ENCODE data around the gene PFDN4. TPM values are rescaled to one million over a fixed set of nuclear protein-coding genes. Genes with fewer than 3 reads are reported as not detected.

The PFDN4 gene
- polyA plus RNA-seq, 1 donor from 2014 or later: 512 TPM

DNA sequence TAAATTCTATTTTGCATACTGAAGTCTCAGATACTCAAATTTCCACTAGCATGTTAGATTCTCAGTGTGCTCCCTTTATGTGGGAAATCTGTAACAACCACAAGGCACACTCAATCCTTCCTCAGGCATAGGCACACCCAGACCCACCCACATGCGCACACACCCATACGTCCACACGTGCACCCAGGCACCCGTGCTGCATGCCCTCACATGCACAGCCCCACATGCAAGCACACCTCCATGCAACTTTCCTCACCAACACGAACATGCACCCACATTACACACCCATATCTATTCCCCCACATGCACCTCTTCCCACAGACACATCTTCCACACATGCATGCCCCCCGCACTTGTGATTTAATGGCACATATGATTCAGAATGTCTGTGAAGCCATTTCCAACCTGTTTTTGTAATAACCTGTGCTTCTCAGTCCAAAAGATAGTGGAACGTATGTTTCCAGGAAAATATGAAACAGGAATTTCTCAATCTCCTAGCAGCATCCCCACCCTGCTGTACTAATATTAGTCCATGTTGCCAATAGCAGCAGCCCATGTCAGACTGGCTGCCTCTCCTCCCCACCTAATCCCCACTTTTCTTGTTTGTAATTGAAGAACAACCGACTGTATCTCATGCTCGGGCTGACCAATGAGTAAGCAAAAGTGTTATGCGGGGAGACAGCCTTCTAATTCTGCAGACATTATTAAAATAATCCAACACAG, 22.8 kb upstream of the PFDN4 start:
- Histone ChIP-seq H3K27ac (ENCODE audit: low read length) (no peak overlapping the region), H3K9me2 (ENCODE audit: insufficient read depth, low read length) (no peaks in the 10 kb centered on the region), H3K79me2 (replicated peaks; ENCODE audit: insufficient read depth, low read length) (no peaks in the 10 kb centered on the region), H3F3A (ENCODE audit: insufficient read depth, low read length, poor library complexity, severe bottlenecking) (no peaks in the 10 kb centered on the region), H3K27me3 (ENCODE audit: insufficient read depth, low read depth, low read length) (no peaks in the 10 kb centered on the region), H4K20me1 (ENCODE audit: insufficient read depth) (no peaks in the 10 kb centered on the region), H3K4me3 (ENCODE audit: low read length) (no peak overlapping the region), H3K9me3 (ENCODE audit: low read length) (no peaks in the 10 kb centered on the region), H2AFZ (ENCODE audit: low read depth, low read length) (no peak overlapping the region), H3K4me2 (ENCODE audit: low read length) (no peak overlapping the region), H3K36me3 (ENCODE audit: insufficient read depth, low read length) (no peaks in the 10 kb centered on the region), H3K9ac (ENCODE audit: low read length) (no peak overlapping the region)
- TF ChIP-seq EZH2 (IDR thresholded peaks at IDR 0.05; ENCODE audit: borderline replicate concordance, insufficient read depth, low read length, poor library complexity, severe bottlenecking) (no peak), EP300 (conservative IDR thresholded peaks at IDR 0.05; ENCODE audit: poor library complexity, severe bottlenecking) (no peak), RAD21 (conservative IDR thresholded peaks at IDR 0.05) (no peak), POLR2AphosphoS5 (IDR thresholded peaks at IDR 0.05) (no peak)
- TF ChIP-seq, protein P1, sequence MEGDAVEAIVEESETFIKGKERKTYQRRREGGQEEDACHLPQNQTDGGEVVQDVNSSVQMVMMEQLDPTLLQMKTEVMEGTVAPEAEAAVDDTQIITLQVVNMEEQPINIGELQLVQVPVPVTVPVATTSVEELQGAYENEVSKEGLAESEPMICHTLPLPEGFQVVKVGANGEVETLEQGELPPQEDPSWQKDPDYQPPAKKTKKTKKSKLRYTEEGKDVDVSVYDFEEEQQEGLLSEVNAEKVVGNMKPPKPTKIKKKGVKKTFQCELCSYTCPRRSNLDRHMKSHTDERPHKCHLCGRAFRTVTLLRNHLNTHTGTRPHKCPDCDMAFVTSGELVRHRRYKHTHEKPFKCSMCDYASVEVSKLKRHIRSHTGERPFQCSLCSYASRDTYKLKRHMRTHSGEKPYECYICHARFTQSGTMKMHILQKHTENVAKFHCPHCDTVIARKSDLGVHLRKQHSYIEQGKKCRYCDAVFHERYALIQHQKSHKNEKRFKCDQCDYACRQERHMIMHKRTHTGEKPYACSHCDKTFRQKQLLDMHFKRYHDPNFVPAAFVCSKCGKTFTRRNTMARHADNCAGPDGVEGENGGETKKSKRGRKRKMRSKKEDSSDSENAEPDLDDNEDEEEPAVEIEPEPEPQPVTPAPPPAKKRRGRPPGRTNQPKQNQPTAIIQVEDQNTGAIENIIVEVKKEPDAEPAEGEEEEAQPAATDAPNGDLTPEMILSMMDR (IDR thresholded peaks at IDR 0.05; ENCODE audit: poor library complexity, severe bottlenecking): no peak

DNA sequence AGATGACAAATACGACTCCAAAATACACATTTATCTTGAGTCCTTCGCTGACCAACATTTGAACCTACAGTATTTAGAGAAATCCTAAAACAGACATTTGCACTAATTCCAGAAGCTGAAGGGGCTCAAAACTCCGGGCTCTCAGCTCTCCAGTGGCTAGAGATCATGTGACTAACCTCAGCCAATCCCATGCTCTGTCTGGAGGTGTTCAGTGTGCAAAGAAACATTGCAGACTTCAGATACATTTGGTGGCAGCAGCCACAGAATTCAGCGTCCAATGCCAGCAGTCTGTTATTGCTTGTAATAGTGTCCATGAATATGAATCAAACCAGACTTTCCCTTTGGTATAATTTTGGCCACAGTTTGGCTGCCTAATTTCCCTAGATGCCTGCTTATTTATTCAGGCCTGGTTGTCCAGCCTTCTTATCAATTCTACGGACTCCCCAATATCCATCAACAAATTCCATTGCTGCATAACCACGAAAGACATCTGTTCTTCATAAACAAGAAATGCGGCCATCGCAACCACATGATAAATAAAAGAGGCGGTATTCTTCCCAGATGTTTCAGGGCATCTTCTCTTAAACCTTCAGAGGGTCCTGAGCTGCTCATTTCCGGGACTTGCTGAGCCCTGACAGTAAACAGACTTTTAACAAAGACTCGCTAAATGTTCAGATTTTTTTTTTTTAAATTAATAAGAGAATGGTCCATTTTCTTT, 19.6 kb upstream of the PFDN4 start:
- Histone ChIP-seq H3F3A (ENCODE audit: insufficient read depth, low read length, poor library complexity, severe bottlenecking) (no peaks in the 10 kb centered on the region), H3K27ac (ENCODE audit: low read length) (no peak overlapping the region), H3K9me3 (ENCODE audit: low read length) (no peaks in the 10 kb centered on the region), H3K27me3 (ENCODE audit: insufficient read depth, low read depth, low read length) (no peaks in the 10 kb centered on the region), H4K20me1 (ENCODE audit: insufficient read depth) (no peaks in the 10 kb centered on the region), H3K4me3 (ENCODE audit: low read length) (no peak overlapping the region), H2AFZ (ENCODE audit: low read depth, low read length) (no peak overlapping the region), H3K36me3 (ENCODE audit: insufficient read depth, low read length) (no peaks in the 10 kb centered on the region), H3K79me2 (replicated peaks; ENCODE audit: insufficient read depth, low read length) (no peaks in the 10 kb centered on the region), H3K9me2 (ENCODE audit: insufficient read depth, low read length) (no peaks in the 10 kb centered on the region), H3K4me2 (ENCODE audit: low read length) (no peak overlapping the region), H3K9ac (ENCODE audit: low read length) (no peak overlapping the region)
- TF ChIP-seq RAD21 (conservative IDR thresholded peaks at IDR 0.05) (no peak), EZH2 (IDR thresholded peaks at IDR 0.05; ENCODE audit: borderline replicate concordance, insufficient read depth, low read length, poor library complexity, severe bottlenecking) (no peak)
- TF ChIP-seq, protein P2, sequence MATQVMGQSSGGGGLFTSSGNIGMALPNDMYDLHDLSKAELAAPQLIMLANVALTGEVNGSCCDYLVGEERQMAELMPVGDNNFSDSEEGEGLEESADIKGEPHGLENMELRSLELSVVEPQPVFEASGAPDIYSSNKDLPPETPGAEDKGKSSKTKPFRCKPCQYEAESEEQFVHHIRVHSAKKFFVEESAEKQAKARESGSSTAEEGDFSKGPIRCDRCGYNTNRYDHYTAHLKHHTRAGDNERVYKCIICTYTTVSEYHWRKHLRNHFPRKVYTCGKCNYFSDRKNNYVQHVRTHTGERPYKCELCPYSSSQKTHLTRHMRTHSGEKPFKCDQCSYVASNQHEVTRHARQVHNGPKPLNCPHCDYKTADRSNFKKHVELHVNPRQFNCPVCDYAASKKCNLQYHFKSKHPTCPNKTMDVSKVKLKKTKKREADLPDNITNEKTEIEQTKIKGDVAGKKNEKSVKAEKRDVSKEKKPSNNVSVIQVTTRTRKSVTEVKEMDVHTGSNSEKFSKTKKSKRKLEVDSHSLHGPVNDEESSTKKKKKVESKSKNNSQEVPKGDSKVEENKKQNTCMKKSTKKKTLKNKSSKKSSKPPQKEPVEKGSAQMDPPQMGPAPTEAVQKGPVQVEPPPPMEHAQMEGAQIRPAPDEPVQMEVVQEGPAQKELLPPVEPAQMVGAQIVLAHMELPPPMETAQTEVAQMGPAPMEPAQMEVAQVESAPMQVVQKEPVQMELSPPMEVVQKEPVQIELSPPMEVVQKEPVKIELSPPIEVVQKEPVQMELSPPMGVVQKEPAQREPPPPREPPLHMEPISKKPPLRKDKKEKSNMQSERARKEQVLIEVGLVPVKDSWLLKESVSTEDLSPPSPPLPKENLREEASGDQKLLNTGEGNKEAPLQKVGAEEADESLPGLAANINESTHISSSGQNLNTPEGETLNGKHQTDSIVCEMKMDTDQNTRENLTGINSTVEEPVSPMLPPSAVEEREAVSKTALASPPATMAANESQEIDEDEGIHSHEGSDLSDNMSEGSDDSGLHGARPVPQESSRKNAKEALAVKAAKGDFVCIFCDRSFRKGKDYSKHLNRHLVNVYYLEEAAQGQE (IDR thresholded peaks at IDR 0.05; ENCODE audit: borderline replicate concordance): no peak

DNA sequence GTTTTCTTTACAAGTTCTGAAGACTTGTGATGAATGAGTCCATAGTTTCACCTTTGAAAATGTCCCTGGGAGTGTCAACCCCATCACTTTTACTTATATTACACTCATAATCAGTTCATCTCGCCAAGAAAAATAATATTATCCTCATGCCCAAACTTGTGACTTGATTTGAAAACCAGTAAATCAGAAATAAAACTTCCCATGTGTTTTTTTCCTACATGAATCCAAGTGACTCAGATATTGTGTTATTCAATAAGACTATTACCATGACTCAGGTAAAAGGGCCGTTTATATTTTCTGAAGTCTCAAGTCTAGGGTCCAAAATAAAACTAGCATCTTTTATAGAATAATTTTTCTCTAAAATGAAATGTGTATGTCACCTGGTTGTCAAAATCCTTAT, 18.3 kb upstream of the PFDN4 start:
- no peak overlapping the region for H3K4me2 ChIP-seq (ENCODE audit: low read length)
- H3K27me3 ChIP-seq (ENCODE audit: insufficient read depth, low read depth, low read length): no peaks in the 10 kb centered on the region
- no peaks in the 10 kb centered on the region for H3K9me2 ChIP-seq (ENCODE audit: insufficient read depth, low read length)
- H3K27ac ChIP-seq (ENCODE audit: low read length): no peak overlapping the region
- no peaks in the 10 kb centered on the region for H3K36me3 ChIP-seq (ENCODE audit: insufficient read depth, low read length)
- no peak overlapping the region for H3K4me3 ChIP-seq (ENCODE audit: low read length)
- TF ChIP-seq, protein P2 (IDR thresholded peaks at IDR 0.05; ENCODE audit: borderline replicate concordance): no peak
- TF ChIP-seq EP300 (conservative IDR thresholded peaks at IDR 0.05; ENCODE audit: poor library complexity, severe bottlenecking) (no peak), TAF1 (IDR thresholded peaks at IDR 0.05; ENCODE audit: low read depth) (no peak), SMC3 (conservative IDR thresholded peaks at IDR 0.05; ENCODE audit: poor library complexity) (no peak), POLR2AphosphoS5 (IDR thresholded peaks at IDR 0.05) (no peak)
- H3F3A ChIP-seq (ENCODE audit: insufficient read depth, low read length, poor library complexity, severe bottlenecking): no peaks in the 10 kb centered on the region
- H2AFZ ChIP-seq (ENCODE audit: low read depth, low read length): no peak overlapping the region
- no peak overlapping the region for H3K9ac ChIP-seq (ENCODE audit: low read length)
- no peaks in the 10 kb centered on the region for H3K79me2 ChIP-seq (replicated peaks; ENCODE audit: insufficient read depth, low read length)
- no peaks in the 10 kb centered on the region for H4K20me1 ChIP-seq (ENCODE audit: insufficient read depth)
- no peaks in the 10 kb centered on the region for H3K9me3 ChIP-seq (ENCODE audit: low read length)

Data from neural cell (in vitro differentiated cells).